HG02885 (cell line): ENCODE data around the gene GRK1.
"Not testable (repeated sequence)": the region's sequence is repeated elsewhere in the genome, so short reads cannot be mapped to it uniquely, and the experiment has no call there.

Experiments used
- ATAC-seq: cut with Tn5 transposase; IDR thresholded peaks from one replicate; pipeline ENCODE4 v1.9.1; 2021; ENCODE audit warnings: mild to moderate bottlenecking; ENCODE audit not compliant: unreplicated experiment, poor library complexity

The GRK1 gene

DNA sequence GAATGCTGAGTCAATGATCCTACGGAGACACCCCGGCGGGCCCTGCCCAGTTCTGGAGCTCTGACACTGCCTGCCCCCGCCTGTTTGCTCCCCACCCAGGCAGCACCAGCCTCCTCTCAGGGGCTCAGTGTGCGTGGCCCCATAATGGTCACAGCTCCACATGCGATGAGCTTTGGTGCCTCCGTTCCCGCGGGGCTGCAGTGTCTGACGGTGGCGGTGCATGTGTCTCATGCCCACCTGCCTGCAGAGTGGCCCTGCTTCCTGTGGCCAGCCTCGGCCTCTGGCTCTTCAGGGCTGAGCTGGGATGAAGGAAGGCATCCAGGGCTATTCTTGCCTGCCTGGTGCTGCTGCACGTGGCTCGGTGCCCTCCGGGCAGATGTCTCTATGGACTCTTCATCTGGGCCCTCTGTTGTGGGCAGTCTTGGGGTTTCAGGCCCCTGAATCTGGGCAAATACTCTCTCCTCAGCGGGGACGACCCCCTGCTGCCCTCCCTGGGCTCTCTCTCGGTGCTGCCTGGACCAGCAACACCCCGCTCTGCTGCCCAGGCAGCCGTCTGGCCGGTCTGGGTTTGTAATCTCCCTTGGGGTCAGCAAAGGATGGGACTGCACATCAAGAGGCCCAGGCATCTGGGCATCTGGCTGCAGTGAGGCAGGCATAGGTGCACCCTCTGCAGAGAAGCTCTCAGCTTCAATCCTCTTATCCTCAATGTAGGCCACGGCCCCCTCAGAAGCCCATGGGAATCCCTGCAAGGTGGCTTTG, 72.7 kb downstream of the GRK1 start:
- ATAC-seq = no peak

DNA sequence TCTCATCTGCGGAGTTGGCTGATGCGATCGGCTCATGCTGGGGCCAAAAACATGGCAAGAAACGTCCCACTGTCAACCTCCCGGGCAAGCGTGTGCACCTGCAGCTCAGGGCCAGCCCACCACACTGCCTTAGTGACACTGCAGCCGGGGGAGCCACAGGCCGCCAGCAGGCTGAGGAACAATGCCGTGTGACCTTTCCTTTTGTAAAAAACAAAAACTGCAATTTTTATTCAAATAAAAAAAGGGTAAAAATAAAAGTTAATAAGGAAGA, 73.2 kb downstream of the GRK1 start:
- no peak for ATAC-seq

DNA sequence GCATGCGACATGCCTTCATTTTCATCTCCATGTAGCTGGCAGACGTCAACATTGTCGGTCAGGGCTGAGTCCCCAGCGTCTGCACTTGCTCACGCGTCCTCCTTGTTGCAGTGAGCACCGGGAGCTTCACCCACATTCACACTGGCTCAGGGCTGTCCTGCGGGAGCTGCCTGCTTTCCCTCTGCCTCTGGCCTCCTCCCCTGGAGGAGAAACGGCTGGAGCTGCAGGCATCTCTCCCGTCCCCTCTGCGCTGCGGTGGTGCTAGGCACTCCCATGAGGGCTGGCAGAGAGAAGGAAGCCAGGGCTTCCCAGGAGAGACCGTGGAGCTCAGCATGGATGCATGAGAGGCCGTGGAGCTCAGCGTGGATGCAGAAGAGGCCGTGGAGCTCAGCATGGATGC, 73.6 kb downstream of the GRK1 start:
- no peak for ATAC-seq

DNA sequence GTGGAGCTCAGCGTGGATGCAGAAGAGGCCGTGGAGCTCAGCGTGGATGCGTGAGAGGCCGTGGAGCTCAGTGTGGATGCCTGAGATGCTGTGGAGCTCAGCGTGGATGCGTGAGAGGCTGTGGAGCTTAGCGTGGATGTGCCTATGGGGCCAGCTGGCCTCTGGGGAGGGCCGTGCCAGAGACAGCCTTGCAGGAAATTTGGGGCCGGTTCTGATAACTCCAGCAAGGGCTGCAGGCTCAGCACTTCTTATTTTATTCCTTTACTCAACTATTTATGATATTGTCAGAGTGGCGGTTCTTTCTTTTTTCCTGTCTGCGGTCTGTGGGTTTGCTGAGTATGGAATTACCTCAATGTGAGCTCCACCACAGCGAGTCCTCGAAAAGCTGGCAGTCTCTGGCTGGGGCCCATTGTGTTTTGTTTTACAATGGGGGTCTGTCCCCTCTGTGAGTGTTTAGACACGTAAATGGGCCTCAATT, 74.2 kb downstream of the GRK1 start:
- ATAC-seq = no peak

DNA sequence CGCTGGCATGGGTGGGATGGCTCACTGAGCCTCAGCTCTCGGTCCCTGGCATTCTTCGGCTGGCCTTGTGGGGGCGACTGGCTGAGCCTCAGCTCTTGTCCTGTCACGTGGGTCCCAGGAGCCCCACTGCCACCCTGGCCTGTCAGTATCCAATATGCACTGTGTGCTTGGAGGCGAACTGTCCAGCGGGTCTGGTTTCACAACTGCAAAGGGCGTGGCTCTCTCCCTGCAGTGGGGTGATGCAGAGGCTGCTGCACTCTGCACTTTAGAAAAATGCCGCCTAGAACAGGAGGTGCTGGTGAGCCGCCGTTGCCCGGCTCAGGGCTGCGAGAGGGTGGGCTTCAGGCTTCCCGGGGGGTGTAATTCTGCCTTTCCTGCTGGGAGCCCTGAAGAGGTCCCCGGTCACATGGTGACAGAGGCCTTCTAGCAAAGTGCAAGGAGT, 75.0 kb downstream of the GRK1 start:
- no peak for ATAC-seq

DNA sequence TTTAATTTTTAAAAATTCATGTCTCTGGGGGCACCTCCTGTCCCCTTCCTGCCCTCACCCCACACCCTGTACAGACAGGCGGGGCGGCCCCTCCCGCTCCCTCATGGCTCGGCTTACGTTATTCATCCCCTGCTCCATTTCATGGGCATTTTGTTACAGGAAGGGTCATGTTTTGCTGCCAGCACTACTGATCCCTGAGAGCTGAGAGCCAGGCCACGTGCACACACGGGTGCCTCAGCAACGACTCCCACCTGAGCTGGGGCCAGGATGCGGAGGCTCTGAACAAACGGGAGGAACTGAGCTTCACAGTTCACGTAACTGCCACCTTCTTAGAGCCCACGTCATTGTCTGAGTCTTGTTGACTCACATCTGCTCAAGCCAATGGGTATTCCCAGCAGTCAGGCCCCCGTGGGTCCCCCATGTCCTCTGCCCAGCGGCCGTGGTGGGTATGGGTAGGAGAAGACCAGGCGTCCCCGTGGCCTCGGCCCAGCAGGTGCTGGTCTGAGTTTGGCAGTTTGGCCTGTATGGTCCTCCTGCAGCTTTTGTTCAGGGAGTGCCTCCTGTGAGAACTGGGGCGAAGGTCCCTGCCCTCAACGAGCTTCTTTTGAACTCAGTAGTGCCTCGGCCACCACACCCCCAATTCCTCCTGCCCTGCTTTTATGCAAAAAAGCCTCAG, 75.6 kb downstream of the GRK1 start:
- ATAC-seq = no peak

DNA sequence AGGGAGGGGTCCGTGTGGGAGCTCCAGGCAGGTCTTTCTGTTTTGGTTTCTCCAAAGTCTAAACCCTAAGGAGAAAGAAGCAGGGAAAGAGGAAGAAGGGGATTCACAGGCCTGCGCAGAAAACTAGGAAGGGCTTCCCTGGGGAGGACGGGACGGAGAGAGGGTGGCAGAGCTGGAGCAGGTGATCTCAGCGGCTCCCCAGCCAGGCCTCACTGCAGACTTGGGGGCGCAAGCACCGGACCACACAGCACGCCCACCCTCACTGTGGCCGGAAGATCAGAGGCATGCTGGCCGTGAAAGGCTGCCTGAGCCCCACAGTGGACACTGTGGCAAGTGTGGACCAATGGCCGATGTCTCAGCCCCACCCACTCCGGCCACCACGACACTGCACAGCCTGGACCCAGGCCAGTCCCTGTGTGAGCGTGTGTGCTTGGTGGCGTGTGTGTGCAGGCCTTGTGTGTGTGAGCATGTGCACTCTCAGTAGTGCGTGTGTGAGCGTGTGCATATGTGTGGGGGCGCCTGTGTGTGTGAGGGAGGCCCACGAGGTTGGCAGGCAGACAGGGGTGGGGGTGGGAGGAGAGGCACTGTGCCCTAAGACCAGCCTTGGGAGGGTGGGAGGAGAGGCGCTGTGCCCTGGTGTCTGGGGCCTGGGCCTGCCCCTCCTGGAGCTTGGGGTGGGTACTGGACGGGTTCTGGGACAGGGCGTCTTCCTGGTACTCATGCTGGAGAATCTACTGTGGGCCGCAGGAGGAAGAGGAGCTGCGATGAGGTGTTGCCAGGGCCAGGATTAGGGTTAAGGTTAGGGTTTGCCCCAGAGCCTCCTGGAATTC, 76.6 kb downstream of the GRK1 start:
- no peak for ATAC-seq

DNA sequence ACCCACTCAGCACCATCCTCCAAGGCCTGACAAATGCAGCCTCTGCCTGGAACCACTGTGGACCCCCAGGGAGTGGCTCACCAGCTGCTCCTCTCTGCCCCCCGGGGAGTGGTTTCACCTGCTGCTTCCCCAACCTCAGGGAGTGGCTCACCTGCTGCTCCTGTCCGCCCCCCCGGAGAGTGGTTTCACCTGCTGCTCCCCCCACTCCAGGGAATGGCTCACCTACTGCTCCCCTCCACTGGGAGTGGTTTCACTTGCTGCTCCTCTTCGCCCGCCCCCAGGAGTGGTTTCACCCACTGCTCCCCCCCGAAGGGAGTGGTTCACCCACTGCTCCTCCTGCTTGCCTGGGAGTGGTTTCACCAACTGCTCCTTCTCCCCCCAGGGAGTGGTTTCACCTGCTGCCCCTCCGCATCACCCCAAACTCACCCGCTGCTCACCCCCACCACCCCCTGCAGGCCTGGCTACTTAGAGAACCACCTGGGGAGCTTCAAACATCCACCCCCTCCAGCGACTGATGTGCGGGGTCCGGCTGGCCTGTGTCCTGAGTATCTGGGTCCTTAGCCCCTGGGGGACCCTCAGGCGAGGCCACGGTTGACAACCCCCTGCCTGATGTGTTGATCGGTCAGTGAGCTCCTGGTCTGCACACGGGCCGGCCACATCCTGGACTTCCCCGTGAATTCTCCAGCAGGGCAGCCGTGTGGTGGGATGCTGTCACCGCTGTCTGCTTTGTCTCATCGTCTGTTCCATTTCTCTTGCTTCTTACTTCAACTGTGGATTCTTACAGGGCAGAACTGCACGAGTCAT, 77.4 kb downstream of the GRK1 start:
- ATAC-seq = no peak

DNA sequence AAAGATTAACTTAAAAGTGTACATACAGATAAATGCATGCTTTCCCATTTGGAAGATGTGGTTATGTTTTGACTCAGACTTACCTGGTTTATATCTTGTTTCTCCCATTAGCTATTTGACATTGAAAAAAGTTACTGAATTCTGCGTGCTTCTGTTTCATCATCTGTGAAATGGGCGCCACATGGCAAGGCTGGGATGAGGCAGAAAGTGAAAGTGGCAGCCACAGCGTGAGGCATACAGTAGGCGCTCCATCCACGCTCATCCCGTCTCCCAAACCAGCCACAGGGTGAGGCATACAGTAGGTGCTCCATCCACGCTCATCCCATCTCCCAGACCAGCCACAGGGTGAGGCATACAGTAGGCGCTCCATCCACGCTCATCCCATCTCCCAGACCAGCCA, 78.0 kb downstream of the GRK1 start:
- no peak for ATAC-seq

DNA sequence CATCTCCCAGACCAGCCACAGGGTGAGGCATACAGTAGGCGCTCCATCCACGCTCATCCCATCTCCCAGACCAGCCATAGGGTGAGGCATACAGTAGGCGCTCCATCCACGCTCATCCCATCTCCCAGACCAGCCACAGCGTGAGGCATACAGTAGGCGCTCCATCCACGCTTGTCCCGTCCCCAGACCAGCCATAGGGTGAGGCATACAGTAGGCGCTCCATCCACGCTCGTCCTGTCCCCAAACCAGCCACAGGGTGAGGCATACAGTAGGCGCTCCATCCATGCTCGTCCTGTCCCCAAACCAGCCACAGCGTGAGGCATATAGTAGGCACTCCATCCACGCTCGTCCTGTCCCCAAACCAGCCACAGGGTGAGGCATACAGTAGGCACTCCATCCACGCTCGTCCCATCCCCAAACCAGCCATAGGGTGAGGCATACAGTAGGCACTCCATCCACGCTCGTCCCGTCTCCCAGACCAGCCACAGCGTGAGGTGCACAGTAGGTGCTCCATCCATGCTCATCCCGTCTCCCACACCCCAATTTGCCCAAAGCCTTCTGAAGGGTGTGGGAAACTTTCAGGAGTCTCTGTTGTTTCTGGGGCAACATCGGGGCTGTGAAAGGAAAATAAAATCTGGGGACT, 78.6 kb downstream of the GRK1 start:
- ATAC-seq = not testable (repeated sequence)

DNA sequence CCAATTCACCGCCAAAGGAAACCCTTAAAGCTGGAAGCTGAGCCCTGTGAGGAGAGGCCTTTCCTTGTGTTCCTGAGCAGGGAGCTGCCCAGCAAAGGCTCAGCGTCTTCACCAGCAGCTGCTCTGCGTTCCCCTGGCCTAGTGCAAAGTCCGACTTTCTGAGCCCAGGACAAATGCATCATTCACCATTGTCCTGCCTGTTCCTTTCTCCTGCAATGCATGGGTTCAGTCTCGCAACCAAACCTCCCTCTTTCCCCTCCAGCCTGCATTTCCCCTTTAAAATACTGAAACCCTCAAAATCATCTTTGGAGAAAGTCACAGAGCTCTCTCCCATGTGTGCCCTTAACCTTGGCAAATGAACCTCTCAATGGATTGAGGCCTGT, 79.1 kb downstream of the GRK1 start:
- ATAC-seq = no peak

DNA sequence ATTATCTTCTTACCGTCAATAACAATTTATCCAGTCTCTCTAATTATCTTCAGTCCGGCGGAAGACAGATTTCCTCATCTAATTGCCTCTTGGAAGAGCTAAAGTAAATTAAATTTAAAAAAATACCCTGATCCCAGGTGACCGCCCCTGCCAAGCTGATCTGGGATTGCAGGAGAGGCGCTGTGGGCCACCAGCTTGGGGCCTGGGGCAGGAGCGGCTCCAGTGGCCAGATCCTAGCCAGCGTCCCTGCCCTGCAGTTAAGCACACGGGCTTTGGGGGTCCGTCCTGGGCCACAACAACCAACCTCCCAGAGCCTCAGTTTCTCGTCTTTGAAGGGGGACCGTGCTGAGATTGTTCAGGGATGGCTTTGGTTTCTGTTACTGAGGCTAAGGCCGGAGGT, 79.7 kb downstream of the GRK1 start:
- no peak for ATAC-seq

DNA sequence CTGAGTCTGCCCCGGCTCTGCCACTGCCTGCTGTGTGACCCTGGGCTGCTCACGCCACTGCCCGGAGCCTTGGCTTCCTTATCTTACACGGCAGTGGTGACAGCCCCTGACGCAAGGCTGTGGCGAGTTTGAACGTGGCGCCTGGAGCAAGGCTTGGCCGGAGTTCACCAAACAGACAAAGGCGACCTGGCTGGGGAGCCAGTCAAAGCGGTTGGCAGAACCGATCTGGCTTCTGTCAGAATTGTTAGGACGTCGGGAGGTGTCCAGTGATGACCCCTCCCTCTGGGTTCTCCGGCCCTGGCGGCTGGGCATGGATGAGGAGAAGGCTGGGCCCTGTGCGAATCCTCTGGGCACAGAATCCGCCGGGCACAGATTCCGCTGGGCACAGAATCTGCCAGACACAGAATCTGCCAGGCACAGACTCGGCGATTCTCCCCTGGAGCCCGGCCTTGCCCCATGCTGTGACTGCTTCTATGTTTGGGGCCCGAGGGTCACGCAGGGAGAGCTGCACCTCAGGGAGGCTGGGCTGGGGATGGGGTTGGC, 80.3 kb downstream of the GRK1 start:
- no peak for ATAC-seq

DNA sequence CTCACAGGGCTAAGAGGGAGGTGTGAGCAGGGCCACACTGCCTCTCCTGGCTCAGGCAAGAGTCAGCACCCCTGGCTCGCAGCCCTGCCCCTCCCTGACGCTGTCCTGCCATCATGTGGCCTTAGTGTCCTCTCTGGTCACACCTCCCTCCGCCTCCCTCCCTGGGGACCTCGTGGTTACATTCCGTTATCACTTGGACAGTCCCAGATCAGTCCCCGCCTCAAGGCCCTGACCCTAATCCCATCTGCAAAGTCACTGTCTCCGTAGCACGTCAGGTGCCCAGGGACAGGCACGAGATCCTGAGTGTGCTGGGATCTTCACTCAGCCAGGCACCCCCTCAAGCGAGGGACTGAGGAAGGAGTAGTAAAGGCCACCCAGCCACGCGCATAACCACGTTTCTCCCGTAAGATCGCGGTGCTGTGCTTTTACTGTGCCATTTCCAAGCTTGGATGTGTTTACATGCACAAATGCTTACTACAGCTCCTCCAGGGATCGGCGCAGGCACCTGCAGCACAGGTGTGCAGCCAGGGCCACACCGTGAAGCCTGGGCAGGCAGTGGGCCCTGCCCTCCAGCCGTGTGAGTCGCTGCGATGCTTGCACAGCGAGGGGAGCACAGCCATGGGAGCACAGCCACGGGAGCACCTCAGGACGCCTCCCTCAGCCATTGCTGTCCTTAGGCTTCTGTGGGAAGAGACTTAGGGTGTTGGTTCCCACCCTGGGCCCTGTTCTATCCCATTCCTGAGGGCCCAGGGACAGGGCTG, 81.3 kb downstream of the GRK1 start:
- ATAC-seq = no peak

DNA sequence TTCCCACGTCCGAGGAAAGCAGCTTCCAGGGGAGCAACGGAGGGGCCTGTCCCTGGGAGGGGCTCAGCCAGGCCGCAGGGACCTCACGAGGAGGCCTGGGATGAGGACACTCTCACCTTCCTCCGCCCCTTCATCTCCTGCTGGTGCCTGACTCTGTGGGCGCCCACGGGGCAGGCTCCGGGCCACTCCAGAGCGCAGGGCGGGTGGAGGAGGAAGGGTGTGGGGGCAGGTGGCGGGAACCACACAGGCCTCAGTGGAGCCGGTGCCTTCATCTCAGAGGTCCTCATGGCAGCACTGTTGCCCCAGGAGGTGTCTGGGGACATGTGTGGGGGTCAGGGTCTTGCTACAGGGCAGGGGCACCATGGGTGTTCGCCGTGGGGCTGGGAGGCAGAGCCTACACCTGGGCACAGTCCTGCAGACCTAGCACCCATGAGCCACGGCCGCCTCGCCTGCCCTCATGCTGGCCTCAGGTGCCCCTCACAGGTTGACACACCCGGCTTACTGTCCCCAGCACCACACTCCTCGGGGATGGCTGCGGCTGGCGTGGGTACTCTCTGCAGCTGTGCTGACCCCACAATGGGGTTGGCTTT, 81.9 kb downstream of the GRK1 start:
- ATAC-seq = no peak

DNA sequence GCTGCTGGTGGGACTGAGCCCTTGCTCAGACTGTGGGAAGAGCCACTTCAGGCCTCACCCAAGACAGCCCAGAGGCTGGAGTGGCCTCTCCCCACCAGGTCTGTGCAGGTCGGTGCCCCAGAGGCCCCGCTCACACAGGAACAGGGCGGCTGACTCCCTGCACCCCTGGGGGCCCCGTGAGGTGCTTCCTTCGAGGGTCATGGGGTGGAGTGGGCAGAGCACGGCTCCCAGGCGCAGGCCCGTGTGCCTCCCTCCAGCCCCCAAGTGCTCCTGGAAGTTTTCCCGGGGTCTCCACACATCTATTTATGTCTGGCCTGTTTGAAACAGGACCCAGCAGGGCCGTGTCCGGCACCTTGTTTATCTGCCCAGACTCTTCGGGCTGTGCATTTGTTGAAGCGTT, 82.5 kb downstream of the GRK1 start:
- no peak for ATAC-seq

DNA sequence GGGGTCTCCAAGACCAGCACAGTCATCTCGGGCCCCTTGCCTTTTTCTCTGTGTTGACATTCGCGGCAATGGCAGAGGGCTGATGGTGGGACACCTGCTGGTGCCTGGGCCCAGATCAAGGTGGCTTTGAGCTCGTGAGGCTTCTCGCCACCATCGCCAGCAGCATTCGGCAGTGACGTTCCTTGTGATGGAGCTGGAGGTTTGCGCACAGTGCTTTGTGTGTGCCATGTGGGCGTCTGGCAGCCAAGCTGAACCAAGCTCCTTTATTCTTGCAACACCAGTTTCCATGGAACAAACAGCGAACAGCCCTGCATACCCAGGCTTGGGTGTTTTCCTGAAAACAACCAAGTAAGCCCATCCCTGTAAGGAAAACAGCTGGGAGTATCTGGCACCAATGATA, 82.9 kb downstream of the GRK1 start:
- no peak for ATAC-seq

DNA sequence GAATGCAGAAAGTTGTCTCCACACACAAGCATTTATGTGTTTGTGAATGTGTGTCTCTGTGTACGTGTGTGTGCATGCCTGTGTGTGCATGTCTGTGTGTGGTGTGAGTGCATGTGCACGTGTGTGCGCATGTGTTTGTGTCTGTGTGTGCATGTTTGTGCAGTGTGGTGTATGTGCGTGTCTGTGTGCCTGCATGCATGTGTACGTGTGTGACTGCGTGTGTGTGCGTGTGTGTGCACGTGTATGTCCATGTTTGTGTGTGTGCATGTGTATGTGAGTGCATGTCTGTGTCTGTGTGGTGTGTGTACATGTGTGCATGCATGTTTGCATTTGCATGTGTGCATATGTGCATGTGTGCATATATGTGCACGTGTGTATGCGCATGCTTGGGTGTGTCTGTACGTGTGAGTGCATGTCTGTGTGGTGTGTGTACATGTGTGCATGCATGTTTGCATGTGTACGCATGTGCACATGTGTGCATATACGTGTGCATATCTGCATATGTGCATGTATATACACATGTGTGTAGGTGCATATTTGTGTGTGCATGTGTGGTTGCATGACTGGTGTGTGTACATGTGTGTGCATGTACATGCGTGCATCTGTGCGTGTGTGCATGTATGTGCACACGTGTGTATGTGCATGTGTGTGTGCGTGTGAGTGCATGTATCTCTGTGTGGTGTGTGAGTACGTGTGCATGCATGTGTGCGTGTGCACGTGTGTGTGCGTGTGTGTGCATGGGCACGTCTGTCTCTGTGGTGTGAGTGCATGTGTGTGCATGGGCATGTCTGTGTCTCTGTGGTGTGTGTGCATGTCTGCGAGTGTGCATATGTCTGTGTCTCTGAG, 83.8 kb downstream of the GRK1 start:
- no peak for ATAC-seq
